ENCODE measurements around the gene IL6.
"Not testable (repeated sequence)": the region's sequence is repeated elsewhere in the genome, so short reads cannot be mapped to it uniquely, and the experiment has no call there.

IL6 gene

DNA sequence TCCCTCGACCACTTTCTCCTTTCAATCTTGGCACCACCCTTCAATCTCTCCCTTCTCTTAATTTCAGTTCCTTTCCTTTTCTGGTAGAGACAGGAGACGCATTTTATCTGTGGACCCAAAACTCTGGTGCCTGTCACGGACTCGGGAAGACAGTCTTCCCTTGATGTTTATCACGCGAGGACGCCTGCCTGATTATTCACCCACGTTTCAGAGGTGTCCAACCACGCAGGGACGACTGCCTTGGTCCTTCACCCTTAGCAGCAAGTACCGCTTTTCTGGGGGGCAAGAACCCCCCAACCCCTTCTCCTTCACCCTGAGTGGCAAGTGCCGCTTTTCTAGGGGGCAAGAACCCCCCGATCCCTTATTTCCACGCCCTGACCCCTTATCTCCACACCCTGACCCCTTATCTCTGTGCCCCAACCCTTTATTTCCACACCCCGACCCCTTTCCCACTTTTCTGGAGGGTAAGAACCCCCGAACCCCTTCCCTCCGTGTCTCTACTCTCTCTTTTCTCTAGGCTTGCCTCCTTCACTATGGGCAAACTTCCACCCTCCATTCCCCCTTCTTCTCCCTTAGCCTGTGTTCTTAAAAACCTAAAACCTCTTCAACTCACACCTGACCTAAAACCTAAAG, 22.9 kb upstream of the IL6 start:
- not testable (repeated sequence) for DNase-seq (ENCODE audit: low spot score)

DNA sequence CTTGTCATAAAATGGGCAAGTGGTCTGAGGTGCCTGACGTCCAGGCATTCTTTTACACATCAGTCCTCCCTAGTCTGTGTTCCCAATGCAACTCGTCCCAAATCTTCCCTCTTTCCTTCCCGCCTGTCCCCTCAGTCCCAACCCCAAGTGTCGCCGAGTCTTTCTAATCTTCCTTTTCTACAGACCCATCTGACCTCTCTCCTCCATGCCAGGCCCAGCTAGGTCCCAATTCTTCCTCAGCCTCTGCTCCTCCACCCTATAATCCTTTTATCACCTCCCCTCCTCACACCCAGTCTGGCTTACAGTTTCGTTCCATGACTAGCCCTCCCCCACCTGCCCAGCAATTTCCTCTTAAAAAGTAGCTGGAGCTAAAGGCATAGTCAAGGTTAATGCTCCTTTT, 22.3 kb upstream of the IL6 start:
- DNase-seq (ENCODE audit: low spot score), result not testable (repeated sequence)

DNA sequence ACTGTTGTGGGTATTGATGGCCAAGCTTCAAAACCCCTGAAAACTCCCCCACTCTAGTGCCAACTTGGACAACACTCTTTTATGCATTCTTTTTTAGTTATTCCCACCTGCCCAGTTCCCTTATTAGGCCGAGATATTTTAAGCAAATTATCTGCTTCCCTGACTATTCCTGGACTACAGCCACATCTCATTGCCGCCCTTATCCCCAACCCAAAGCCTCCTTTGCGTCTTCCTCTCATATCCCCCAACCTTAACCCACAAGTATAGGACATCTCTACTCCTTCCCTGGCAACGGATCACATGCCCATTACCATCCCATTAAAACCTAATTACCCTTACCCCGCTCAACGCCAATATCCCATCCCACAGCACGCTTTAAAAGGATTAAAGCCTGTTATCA, 21.1 kb upstream of the IL6 start:
- DNase-seq (ENCODE audit: low spot score), result not testable (repeated sequence)

DNA sequence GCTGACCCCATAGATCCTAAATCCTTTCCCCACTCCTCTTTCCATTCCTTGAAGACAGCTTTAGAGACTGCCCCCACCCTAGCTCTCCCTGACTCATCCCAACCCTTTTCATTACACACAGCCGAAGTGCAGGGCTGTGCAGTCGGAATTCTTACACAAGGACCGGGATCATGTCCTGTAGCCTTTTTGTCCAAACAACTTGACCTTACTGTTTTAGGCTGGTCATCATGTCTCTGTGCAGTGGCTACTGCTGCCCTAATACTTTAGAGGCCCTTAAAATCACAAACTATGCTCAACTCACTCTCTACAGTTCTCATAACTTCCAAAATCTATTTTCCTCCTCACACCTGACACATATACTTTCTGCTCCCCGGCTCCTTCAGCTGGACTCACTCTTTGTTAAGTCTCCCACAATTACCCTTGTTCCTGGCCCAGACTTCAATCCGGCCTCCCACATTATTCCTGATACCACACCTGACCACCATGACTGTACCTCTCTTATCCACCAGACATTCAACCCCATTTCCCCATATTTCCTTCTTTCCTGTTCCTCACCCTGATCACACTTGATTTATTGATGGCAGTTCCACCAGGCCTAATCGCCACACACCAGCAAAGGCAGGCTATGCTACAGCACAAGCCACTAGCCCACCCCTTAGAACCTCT, 19.8 kb upstream of the IL6 start:
- DNase-seq (ENCODE audit: low spot score), result not testable (repeated sequence)

DNA sequence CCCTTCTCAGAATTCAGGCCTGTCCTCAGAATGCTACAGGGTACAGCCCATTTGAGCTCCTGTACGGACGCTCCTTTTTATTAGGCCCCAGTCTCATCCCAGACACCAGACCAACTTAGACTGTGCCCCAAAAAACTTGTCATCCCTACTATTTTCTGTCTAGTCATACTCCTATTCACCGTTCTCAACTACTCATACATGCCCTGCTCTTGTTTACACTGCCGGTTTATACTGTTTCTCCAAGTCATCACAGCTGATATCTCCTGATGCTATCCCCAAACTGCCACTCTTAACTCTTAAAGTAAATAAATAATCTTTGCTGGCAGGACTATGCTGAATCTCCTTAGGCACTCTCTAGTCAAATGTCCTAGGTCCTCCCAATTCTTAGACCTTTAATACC, 18.8 kb upstream of the IL6 start:
- not testable (repeated sequence) for DNase-seq (ENCODE audit: low spot score)

DNA sequence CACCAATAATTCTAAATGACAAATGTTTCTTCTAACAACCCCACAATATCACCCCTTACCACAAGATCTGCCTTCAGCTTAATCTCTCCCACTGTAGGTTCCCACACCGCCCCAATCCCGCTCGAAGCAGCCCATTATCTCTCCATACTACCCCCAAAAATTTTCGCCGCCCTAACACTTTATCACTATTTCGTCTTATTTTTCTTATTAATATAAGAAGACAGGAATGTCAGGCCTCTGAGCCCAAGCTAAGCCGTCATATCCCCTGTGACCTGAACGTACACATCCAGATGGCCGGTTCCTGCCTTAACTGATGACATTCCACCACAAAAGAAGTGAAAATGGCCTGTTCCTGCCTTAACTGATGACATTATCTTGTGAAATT, 18.3 kb upstream of the IL6 start:
- DNase-seq (ENCODE audit: low spot score), result not testable (repeated sequence)

DNA sequence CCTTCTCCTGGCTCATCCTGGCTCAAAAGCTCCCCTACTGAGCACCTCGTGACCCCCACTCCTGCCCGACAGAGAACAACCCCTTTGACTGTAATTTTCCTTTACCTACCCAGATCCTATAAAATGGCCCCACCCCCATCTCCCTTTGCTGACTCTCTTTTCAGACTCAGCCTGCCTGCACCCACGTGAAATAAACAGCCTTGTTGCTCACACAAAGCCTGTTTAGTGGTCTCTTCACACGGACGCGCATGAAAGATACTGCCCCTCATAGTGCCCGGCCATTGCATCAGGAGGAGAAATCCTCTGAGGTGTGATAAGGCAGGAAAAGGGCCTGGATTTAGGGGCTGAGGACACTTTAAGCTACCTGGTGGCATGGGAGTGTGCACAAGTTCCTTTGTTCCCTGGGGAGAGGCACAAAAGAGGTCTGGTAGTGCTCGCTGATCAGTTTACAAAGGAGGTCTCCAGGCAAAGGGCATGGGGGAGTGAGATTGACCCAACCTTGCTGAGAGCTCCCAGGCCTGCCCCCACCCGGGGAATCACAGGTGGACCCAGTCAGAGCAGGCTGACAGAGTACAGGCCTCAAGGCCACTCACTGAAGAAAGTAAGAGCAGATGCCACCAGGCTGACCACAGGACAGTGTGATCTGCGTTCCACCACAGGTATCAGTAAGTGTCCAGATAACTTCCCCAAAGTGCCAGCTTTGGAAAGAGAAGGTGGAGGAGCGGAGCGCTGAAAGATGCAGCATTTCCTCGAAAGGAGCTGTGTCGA, 17.8 kb upstream of the IL6 start:
- not testable (repeated sequence) for DNase-seq (ENCODE audit: low spot score)

DNA sequence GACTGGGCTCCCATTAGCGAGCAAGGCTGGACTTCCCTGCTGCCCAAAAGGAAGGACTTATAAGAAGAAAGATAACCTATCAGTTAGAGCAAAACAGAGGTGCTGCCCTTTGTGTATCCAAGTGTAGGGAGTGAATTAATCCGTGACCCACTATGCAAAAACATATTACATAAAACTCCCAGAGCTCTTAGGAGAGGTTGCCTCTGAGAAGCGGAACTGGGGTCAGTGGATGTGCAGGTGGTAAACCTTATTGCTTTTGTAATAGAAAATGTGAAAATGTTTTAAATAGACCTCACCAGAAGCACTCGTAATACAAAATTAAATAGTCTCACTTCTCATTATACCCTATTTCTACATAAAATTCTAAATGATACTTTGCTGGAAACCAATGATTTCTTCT, 17.1 kb upstream of the IL6 start:
- no peak for DNase-seq (ENCODE audit: low spot score)

DNA sequence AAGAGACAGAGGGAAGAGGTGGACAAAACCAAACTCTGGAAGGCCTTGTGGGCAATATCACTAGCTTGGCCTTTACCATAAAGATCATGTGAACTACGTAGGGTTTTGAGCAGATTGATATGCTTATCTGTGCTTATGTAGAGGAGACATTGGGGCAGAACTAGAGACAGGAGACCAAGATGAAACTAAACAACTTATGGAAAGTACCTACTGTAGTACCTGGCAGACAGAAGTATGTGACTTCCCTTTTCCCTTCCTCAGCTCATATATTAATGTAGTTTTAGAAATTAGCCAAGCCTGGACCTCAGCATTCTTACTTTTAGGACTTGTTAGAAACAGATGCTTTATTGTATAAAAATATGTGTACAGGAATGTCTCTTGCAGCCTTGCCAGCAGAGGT, 14.0 kb upstream of the IL6 start:
- DNase-seq (ENCODE audit: low spot score), result no peak

DNA sequence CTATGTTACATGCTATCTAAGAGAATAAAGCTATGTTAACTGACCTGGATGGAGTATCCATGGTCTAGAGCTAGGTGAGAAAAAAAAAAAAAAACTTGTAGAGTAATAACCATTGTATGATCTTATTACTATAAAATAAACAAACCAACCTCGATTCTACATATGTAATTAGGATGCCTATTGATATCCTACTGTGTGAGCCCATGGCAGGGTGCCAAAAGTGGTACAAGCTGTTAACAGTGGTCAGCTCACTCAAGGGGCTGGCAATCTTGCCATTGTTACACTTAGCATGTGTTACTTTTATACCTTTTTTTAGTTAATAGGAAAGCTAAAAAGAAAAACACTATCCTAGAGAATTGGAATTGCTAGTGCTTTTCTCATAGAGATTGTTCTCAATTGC, 13.5 kb upstream of the IL6 start:
- DNase-seq (ENCODE audit: low spot score), result no peak

DNA sequence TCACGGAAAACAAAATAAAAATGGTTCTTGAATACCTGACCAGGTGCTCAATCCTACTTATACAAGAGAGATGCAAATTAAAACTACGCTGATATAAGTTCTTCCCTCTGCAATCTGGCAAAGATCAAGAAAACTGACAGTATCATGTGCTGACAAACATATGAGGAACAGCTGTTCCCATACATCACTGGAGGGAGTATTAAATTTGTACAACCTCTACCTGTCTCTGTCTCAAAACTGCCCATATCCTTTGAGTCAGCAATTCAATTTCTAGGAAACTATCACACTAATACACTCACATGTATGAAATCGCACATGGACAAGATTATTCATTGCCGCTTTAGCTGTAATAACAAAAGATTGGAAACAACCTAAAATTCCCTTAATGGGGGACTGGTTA, 11.0 kb upstream of the IL6 start:
- DNase-seq (ENCODE audit: low spot score), result no peak

DNA sequence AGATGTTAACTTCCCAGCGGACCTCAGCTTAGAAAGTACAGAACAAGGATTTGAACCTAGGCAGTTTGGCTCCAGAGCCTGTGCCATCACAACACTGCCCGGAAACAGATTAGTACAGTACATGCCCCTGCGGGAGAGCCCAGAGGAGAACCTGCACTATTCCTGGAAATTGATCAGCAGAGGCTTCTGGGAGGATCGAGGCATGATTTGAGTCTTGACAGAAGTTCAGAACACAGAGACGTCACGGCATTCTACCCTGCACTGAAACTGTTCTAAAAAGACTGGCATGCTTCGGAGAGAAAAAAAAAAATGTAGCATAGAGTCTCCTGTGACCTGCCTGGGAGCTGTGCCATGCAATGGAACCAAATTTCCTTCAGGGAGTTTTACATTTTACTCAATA, 9.2 kb upstream of the IL6 start:
- DNase-seq (ENCODE audit: low spot score), result no peak

DNA sequence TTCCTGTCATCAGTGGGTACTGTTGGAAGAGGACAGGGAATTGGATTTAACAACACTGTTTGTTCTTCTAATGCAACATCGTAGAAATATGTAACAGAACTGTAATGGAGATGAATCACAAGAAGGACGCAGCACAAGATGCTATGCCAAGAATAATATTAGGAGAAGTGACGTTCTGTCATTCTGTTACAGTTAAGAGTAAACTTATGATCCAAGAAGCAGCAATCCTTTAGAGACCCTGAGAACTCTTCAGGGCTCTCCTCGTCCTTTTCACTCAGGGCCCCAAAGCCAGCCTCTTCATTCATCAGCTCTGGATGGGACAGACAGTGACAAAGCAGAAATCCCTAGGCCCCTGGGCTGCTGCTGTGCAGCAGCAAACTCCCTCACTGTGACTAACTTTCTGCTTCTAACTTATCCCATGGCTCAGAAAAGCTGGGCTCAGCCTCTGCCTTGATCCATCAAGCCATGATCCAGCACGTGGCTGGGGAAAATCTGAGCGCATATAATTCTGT, 8.7 kb upstream of the IL6 start:
- DNase-seq (ENCODE audit: low spot score), result no peak

DNA sequence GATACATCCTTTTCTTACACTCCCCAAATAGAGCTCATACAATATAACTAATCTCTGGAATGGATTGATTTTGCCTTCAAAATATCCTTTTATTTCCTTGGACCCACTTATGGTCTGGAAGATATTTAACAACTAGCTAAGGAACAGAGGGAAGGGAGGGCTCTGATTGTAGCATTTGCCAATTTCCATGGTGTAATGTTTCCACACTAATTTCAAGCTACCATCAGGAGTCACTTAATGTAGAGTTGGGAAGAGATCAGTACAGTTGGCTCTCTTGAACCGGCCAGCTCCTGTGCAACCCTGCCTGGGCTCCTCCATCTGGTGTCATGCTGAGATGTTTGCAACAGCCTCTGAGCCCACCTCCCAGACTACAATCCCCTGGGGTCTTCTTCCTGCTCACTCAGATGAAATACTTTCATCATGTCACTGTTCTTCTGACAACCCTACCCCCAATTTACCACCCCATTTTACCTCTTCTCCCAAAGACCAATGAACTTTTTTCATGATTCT, 8.0 kb upstream of the IL6 start:
- no peak for DNase-seq (ENCODE audit: low spot score)

DNA sequence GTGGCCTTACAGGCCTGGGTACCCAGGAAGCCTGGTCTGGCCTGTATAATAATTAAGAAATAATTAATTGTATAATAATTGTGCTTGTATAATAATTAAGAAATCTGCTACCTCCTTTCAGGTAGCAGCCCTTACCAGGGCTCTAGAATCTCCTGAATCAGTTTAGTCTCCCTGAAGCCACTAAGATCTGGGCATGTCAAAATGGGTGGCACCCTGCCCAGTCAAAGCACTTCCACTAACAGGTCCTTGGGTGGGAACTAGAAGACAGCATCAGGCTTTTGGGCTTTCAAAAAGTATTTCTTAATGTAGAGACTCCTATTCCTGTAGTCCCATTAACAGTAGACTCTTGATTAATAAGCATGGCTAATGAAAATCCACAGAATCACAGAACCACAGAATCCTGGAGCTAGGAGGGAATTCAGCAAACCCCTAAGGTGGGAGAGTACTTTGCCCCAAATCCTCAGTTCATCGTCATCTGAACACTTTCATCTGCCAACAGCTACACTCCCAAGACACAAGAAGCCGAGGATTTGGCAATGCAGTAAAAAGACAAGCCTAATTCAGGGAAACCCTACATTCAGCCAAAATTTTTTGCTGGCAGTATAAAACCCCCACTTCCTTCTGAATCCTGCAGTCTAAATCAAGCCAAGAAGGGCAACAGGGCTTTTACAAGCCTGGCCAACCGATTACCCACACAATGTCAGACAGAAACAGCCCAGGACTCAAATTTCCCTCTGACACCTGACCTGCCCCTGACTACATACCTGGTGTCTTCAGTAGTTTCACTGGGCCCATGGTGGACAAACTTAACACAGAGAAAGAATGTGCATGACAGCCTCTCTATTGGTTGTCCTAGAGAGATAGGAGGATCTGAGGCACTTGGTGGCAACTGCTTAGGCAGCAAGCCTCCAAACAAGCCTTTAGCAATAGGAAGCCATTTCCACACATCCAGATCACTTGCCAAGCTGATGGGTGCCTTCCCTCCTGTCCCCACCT, 5.9 kb upstream of the IL6 start:
- no peak for DNase-seq (ENCODE audit: low spot score)

DNA sequence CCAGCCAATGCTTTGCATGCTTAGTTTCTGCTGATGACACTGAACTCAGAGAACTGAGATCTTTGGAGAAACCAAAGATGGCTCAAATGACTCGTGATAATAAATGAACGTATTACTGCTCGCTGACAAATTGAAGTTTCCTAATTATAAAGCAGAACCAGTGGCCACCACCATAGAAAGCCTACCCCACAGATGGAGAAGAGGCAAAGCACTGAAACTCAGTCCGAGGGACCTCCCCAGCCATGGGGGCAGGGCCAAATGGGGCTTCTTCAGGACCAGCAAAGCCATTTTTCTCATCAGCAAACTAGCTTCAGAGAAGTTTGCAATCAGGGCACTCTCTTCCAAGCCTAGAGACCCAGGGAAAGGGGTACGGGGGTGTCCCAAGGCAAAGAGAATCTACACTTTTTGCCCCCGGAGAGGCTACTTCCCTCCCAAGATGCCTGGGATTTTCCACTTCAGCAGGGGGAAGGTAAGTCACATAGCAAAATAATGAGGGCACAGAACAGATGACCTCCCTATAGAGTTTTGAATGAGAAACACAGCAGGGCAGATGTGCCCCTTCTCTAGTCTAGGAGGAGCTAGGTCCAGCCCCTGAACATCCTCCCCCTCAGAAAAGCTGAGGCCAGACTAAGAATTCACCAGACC, 4.3 kb upstream of the IL6 start:
- no peak for DNase-seq (ENCODE audit: low spot score)

DNA sequence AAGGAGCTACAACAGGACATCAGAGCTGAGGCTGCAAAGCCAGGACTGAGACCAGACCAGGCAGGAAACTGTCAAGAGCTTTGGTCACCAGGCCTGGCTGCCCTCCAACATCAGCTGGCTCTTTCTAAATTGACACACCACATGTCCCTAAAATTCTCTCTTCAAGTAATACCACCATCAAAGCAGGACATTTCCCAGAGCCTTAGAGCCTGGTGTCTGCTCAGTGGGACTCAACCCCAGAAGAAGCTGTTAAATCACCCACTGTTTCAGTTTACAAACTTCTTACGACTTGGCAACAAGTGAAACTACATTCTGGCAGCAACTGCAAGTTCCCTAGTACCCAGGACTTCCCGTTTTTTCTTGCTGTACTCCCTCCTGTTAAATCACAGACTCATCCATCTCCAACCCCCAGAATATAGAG, 3.8 kb upstream of the IL6 start:
- DNase-seq (ENCODE audit: low spot score), result no peak

DNA sequence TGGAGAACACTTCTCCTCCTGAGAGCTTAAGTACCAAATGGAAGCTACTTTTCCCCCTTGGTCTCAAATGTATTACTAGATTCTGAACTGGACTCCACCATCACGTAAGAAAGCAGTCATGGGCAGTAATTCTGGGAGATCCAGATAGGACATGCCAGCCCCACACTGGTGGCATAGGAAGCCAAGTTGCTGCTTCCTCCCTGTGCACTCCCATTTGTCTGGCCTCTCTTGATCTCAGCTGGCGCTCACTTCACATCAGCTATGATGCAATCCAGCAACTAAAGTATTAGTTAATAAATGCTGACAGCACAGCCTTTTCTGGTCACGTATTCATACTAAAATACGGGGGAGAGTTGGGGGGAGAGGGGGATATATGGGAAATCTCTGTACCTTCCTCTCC, 3.4 kb upstream of the IL6 start:
- DNase-seq (ENCODE audit: low spot score), result no peak

DNA sequence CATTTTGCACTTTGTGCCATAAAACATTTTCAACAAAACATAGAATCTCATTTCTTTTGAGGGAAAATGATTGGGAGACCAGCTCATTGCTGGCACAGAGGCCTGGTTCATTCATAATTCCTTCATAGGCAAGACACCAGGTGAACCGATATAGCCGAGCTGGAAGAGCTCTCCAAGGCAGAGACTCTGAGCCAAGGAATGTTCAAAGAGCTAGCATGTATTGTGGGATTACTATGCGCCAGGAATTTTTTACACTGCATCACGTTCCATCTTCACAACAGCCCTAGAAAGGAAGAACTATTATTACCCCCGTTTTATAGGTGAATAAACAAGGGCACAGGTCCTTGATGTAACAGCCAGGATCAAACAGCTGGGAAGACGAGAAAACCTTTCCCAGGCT, 2.1 kb upstream of the IL6 start:
- no peak for DNase-seq (ENCODE audit: low spot score)

DNA sequence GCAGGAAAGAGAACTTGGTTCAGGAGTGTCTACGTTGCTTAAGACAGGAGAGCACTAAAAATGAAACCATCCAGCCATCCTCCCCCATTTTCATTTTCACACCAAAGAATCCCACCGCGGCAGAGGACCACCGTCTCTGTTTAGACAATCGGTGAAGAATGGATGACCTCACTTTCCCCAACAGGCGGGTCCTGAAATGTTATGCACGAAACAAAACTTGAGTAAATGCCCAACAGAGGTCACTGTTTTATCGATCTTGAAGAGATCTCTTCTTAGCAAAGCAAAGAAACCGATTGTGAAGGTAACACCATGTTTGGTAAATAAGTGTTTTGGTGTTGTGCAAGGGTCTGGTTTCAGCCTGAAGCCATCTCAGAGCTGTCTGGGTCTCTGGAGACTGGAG, 1.4 kb upstream of the IL6 start:
- no peak for DNase-seq (ENCODE audit: low spot score)

DNA sequence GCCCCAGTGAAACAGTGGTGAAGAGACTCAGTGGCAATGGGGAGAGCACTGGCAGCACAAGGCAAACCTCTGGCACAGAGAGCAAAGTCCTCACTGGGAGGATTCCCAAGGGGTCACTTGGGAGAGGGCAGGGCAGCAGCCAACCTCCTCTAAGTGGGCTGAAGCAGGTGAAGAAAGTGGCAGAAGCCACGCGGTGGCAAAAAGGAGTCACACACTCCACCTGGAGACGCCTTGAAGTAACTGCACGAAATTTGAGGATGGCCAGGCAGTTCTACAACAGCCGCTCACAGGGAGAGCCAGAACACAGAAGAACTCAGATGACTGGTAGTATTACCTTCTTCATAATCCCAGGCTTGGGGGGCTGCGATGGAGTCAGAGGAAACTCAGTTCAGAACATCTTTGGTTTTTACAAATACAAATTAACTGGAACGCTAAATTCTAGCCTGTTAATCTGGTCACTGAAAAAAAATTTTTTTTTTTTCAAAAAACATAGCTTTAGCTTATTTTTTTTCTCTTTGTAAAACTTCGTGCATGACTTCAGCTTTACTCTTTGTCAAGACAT, 574 bp upstream of the IL6 start:
- peak; percentile 66 for DNase-seq (ENCODE audit: low spot score)

Measured in ecto neural progenitor cell (in vitro differentiated cells).